Prostate gland (tissue), 2 donors: ENCODE data around the gene OR10H1.
"Not testable (repeated sequence)": the region's sequence is repeated elsewhere in the genome, so short reads cannot be mapped to it uniquely, and the experiment has no call there.

ENCODE experiments used
- POLR2A ChIP-seq: fragments of 450-650 bp; IDR thresholded peaks from one replicate; pipeline ENCODE4 v1.6.1; 2016; ENCODE audit warnings: antibody characterized with exemption, mild to moderate bottlenecking
- POLR2AphosphoS5 ChIP-seq: sonication (generic); formaldehyde crosslinking; IDR thresholded peaks from one replicate; pipeline ENCODE4 v1.6.1; 2017; ENCODE audit warnings: antibody characterized with exemption
- TF ChIP-seq, protein P1 (sequence below), 4 experiments: fragments of 200-600 bp in 2 of 4; fragments of 450-650 bp in 2 of 4; sonication (generic) in 2 of 4; IDR thresholded peaks; 1 replicate in 3 of 4; 2 replicates in 1 of 4; pipeline ENCODE4 v1.5.1; 2016 to 2019; ENCODE audit warnings: antibody characterized with exemption in 4 of 4, mild to moderate bottlenecking in 2 of 4, moderate library complexity in 2 of 4

DNA sequence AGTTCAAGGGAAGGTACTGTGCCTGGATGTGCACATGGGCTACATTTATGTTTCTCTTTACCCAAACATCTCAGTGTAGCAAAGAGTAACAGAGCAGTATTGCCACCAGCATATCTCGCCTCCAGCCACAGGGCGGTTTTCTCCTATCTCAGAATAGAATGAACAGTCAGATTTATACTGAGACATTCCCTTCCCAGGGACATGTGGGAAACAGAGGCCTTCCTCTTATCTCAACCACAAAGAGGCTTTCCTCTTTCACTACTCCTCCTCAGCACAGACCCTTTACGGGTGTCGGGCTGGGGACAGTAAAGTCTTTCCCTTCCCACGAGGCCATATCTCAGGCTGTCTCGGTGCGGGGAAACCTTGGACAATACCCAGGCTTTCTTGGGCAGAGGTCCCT is 32.6 kb downstream of the OR10H1 start:
- TF ChIP-seq, protein P1, sequence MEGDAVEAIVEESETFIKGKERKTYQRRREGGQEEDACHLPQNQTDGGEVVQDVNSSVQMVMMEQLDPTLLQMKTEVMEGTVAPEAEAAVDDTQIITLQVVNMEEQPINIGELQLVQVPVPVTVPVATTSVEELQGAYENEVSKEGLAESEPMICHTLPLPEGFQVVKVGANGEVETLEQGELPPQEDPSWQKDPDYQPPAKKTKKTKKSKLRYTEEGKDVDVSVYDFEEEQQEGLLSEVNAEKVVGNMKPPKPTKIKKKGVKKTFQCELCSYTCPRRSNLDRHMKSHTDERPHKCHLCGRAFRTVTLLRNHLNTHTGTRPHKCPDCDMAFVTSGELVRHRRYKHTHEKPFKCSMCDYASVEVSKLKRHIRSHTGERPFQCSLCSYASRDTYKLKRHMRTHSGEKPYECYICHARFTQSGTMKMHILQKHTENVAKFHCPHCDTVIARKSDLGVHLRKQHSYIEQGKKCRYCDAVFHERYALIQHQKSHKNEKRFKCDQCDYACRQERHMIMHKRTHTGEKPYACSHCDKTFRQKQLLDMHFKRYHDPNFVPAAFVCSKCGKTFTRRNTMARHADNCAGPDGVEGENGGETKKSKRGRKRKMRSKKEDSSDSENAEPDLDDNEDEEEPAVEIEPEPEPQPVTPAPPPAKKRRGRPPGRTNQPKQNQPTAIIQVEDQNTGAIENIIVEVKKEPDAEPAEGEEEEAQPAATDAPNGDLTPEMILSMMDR (IDR thresholded peaks at IDR 0.05) = not testable (repeated sequence)
- not testable (repeated sequence) for TF ChIP-seq POLR2A, POLR2AphosphoS5
